Right ventricle myocardium superior (tissue), 1 donor: ENCODE data around the gene APOL1. TPM values are rescaled to one million over a fixed set of nuclear protein-coding genes. Genes with fewer than 3 reads are reported as not detected.
"Not testable (repeated sequence)": the region's sequence is repeated elsewhere in the genome, so short reads cannot be mapped to it uniquely, and the experiment has no call there.

ENCODE experiments used
- ATAC-seq: fragments of 200-7000 bp; cut with Tn5 transposase; one replicate; pipeline ENCODE4 v1.9.1; 2020; ENCODE audit warnings: mild to moderate bottlenecking; ENCODE audit not compliant: poor library complexity
- DNase-seq: peaks from one replicate; pipeline ENCODE4 v3.0.0-alpha.2; 2020
- intact Hi-C: fragments of 100-400 bp; cut with DNase I; formaldehyde crosslinking; loops from one replicate; pipeline ENCODE4 v1.11.2; 2022
- total RNA-seq: library from RNA; stranded (reverse); fragmentation: NEBNext Ultra II Directional; extraction: Animal tissue kit (Norgen Biotek cat#: 25700); gene quantifications from one replicate; pipeline ENCODE4 v1.2.1, GENCODE V29; 2021
- donor health status: DM: no; HTN: yes; CAD: no; lungs with severe emphysema.

Gene APOL1
- total RNA-seq, 1 donor from 2014 or later: 16.8 TPM

DNA sequence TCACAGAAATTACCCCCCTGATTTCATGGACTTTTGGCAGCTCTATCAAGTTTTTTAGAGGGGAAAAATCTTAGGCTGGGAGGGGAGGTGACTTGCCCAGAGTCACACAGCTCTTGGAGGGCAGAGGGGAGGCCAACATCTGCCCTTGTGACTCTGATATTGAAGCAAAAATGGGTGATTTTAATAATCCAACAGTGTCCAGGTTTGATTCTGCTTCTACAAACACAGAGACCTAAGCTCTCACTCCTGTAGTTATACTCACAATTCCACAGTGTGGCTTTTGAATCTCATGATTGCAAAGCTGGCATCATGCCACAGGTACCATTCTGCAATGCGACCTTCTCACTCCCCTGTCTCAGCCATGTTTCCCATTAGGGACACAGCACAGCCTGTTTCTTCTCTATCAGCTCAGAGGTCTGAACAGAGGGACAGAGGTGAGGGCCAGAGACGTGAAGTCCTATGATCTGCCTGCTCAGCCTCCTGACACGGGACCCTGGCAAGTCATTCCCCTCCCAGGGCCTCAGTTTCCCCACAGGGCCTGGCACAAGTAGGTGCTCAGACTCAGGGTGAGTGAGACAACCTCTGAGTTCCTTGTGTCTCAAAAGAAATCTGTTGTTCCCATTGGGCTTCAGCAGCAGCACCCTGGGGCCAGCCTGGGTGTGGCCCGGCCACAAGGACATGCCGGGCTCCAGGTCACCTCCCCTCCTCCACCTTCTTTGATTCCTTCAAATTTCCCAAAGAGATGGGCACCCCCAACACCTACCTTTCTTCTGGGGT lies 14.4 kb upstream of the APOL1 start:
- no peak for DNase-seq
- peak; percentile 45 for ATAC-seq
- intact Hi-C loops: loop anchor here (5.0 kb wide), 1 partner anchor 41 kb away; no protein-coding TSS in a partner anchor

DNA sequence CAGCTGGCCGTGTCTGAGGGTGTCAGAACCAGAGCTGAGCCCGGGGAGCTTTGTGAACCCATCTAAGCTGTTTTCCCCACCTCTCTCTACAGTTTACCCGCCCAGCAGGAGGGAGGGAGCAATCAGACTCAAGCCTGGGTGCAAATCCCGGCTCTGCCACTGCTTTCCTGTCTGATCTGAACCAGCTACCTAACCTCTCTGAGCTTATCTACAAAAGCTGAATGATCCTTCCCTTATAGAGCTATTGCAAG lies 13.9 kb upstream of the APOL1 start:
- ATAC-seq (peak; percentile 14), DNase-seq (no peak)
- intact Hi-C loops: loop anchor here (5.0 kb wide), 1 partner anchor 42 kb away; no protein-coding TSS in a partner anchor

DNA sequence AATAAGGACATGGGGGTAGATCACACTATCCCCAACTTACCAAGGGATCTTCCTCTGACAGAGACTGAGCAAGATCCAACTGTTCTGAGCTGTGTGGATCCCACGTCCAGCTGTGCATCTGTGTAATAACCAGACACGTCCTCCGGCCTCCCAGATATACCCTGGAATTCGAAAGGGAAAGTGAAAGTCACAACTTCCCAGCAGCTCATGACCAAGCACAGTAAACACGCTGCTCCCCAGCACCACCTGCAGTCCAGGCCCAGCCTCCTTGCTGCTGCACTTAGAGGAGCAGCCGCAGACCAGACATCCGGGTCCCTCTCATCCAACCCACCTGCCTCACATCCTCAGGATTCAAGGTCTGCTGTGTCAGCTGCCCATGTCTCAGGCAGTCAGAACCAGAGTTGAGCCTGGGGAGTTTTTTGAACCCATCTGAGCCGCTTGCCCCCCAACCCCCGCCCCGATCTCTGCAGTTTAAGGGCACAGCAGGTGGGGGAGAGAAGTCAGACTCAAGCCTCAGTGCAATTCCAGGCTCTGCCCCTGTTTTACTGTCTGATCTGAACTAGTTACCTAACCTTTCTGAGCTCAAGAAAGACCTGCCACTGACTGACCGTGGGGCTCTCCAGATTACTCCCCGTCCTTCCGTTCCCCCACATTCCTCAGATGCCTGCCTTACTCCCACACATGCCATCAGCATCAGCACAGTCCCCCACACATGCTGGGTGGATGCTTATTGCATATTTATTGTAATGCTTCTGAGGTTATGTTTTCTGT lies 13.3 kb upstream of the APOL1 start, which contains the start of gene APOL2:
APOL2 (minus strand) TSS at position 127 of the 771 bp plus-strand sequence. CDS start 6,365 bp downstream, outside the sequence.
- intact Hi-C loops: loop anchor here (5.0 kb wide), 1 partner anchor 42 kb away; no protein-coding TSS in a partner anchor
- peak; percentile 96 for ATAC-seq
- peak; percentile 94 for DNase-seq

DNA sequence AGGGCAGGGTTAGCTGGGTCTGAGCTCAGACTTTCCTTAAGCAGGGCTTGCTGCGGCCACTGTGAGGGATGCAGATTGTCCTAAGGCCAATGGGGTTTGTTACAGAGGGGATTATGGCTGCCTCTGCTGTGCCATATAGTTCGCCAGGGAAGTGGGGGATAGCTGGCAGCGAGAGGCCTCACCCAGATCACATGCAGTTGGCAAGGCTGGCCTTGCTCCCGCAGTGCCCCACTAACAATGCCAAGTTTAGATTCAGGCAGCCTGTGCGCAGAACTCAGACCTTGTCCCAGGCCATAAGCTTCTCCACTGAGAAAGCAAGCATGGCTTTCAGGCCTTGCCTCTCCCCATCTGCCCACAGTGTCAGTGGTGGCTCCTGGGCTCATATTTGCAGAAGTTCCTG lies 8.9 kb upstream of the APOL1 start:
- intact Hi-C loops: no loop called here
- ATAC-seq: peak; percentile 31
- no peak for DNase-seq

DNA sequence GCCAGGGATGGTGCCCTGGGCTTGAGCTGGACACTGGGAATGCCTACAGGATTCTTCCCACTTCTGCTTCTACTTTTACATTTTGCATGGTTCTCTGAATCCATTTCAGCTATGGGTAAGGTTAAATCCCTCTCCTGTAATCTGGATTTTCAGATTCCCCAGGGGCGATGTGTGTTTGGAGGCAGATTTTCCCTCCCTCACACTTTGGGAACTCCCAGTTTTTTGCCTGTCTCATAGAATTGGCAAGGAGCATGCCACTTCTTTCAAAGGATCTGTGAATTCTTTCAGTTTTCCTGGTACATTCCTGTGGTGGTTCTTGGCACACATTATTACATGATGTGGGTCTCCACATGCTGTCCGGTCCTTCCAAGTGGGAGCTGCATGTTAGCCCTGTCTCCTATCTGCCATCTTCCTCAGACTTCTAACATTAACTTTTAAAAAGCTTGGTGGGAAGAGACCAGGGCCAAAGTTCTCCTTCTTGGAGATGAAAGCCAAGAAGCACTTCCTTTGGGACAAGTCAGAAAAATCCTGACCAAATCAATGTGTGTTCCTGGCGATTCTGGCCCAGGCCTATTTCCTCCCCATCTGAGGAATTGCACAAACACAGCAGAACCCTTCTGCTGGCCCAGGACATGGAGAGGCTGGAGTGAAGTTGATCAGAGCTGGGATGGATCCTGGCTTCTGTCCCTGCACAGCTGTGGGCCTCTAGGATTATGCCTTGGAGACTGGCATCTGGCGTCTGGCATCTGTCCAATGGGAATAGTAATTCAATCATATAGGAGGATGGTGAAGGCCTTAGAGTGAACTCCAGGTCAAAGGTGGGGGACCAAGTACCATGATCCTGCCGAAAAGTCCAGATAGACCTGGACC lies 8.2 kb upstream of the APOL1 start:
- peak; percentile 72 for DNase-seq
- intact Hi-C loops: no loop called here
- peak; percentile 85 for ATAC-seq

DNA sequence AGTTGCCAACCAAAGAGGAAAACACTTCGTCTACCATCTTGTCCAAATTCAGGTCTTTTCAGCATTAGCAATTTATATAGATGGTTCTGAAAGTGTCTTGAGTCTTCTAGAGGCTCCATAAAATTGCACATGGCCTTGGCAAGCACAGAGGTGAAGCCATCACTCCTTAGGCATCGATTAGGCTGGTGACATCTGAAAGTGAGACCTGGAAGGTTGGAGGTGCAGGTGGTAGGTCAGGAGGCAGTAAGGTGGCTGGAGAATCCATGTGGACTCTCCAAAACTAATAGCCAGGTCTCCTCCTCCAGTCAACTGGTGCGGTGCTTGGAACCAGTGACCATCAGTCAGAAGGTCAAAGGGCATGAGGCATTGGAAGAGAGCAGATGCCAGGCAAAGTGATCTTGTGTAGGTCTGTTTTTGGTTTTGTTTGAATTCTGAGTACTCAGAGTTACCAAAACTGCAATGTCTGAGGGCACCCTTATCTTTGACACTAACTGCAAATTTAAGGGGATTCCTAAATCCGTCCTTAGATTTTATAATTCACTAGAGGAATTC lies 7.1 kb upstream of the APOL1 start:
- intact Hi-C loops: no loop called here
- ATAC-seq: no peak
- DNase-seq: no peak

DNA sequence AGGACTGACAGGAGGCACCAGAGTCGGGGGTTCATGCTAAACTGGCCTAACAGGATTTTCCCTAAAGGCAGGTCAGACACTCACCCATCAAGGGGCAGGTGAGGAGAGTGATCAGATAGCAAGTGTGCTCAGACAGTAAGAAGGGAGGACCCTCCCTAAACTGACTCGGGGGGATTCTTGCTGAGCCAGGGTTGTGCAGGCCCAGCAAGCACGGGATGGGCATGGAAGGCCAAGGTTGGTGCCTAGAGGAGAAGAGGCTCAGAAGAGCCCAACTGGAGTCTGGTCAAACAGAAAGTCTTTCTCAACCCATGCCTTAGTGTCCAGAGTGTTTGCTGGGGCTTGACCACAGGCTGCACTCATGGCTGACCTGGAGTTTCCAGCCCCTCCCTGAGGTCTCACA lies 6.2 kb upstream of the APOL1 start:
- intact Hi-C loops: no loop called here
- ATAC-seq (no peak), DNase-seq (no peak)

DNA sequence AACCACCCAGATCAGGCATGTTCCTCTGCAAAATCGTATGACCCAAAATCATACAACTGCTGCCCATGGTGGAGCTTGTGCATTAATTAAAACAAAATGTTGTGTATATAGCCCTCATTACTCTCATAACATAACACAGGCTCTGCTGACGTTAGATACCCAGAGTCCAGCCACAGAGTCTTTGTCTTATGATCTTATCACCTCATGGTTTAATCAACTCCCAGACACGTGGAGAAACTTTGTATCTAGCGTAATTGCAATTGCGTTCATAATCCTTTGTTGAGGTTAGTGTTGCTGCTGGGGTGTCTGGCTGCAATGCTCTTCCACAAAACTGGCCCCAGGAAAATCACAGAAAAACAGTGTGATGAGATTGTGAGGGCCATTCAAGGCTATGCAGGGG lies 5.0 kb upstream of the APOL1 start:
- intact Hi-C loops: no loop called here
- DNase-seq (no peak), ATAC-seq (no peak)

DNA sequence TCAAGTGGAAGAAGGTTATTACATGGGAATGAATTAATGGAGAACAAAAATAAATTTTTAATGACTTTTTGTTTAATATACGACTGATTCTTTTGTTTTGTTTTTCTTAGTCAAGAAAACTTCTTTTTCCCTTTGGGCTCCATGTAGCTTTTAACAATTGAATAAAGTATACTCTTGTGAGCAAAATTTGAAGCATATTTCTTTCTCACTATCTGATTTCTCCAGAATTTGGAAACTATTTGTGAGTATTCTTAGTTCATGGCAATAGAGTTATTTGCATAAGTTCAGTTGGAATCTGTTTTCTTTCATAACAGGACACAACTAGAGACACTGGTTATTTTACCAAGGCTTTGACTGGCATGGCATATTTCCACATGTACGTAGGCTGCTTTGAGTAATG lies 3.8 kb upstream of the APOL1 start:
- no peak for ATAC-seq
- intact Hi-C loops: no loop called here
- no peak for DNase-seq

DNA sequence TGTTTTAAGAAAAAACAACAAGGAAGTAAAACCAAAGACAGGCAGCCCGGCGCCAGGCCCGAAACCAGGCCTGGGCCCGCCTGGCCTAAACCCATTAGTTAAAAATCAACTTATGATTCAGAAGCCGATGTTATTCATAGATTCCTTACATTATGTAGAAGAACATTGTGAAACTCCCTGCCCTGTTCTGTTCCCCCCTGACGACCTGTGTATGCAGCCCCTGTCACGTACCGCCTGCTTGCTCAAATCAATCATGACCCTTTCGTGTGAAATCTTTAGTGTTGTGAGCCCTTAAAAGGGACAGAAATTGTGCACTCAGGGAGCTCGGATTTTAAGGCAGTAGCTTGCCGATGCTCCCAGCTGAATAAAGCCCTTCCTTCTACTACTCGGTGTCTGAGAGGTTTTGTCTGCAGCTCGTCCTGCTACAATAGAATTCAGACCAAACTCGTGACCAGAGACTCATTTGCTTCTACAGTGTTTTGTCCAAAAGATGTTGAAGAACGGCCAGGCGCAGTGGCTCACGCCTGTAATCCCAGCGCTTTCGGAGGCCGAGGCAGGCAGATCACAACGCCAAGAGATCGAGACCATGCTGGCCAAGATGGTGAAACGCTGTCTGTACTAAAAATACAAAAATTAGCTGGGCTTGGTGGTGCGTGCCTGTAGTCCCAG lies 2.5 kb upstream of the APOL1 start:
- DNase-seq, intact Hi-C loops, ATAC-seq: not testable (repeated sequence)

DNA sequence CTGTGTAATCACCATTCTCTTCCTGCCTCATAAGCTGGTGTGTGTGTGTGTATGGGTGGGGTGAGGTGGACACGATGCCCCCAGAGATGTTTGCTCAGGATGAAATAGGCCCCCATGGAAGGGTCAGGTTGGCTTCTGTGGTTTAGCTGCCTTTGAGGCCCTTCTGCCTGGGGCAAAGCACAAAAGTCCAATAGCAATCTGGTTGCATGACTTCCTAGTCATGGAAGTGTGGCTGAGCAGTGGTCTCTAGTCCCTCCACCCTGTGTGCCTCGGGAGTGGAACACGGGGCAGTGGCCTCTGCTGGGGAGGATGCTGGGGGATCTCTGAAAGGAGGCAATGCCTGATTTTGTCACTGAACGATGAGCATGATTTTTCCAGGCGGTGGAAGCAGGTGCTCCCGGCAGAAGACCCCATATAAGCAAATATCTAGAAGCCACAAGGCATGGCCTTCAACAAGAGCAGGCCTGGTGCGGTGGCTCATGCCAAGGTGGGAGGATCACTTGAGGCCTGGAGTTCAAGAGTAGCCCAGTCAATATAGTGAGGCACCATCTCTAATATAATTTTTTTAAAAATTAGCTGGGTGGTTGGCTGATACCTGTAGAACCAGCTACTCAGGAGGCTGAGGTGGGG lies 839 bp upstream of the APOL1 start:
- DNase-seq, ATAC-seq, intact Hi-C loops: not testable (repeated sequence)

DNA sequence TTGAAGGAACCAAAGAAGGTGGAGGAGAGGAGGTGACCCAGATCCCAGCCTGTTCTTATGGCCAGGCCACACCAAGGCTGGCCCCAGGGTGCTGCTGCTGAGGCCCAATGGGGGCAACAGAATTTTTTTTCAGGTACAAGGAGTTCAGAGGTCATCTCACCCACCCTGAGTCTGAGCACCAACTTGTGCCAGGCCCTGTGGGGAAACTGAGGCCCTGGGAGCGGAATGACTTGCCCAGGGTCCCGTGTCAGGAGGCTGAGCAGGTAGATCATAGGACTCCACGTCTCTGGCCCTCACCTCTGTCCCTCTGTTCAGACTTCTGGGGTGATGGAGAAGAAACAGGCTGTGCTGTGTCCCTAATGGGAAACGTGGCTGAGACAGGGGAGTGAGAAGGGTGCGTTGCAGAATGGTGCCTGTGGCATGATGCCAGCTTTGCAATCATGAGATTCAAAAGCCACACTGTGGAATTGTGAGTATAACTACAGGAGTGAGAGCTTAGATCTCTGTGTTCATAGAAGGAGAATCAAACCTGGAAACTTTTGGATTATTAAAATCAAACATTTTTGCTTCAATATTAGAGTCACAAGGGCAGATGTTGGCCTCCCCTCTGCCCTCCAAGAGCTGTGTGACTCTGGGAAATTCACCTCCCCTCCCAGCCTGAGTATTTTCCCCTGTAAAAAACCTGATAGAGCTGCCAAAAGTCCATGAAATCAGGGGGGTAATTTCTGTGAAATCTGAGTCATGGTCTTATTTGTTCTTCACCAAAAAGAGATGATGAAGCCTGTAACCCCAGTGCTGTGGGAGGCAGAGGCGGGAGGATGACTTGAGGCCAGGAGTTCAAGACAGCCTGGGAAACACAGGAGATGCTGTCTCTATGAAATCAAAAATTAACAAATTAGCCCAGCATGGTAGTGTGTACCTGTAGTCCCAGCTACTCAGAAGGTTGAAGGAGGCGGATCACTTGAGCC lies 874 bp downstream of the APOL1 start:
- intact Hi-C loops: no loop called here
- ATAC-seq: peak; percentile 27

DNA sequence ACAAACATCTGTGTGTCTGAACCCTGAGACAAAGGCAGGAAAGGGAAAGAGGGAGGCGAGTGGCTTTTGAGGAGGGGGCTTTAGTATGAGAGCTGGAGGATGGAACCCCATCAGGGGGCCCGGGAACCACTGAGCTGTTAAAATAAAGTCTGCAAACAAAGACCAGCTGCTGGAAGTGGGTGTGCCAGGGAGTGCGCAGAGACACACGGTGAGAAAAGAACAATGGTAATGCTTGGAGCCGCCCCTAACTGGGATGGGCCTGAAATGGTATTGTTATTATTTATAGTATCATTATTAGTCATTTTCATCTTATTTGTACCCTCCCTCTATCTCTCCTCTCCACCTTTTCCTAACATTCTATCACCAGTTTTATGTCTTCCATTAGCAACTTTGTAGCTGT lies 2.6 kb downstream of the APOL1 start:
- DNase-seq, intact Hi-C loops, ATAC-seq: not testable (repeated sequence)

More for the DNA sequence above, 874 bp downstream of the APOL1 start:
- DNase-seq: no peak

DNA sequence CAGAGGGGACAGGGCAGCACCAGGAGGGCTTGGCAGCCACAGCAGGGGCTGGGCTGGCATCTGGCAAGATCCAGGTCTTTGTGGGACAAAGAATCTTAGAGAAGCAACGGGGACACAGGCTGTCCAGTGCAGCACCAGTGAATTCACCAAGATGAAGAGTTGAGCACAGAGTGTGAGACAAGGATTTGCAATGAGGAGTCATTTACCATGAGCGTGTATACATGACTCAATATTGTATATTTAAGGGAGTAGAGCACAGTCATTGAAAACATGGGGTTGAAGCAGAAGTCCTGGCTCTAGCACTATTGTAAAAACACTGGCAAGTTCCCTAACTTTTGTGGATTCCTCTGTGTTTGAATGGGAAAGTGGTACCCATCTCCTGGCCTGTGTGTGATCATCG lies 3.5 kb downstream of the APOL1 start:
- ATAC-seq (no peak), DNase-seq (no peak)
- intact Hi-C loops: no loop called here

DNA sequence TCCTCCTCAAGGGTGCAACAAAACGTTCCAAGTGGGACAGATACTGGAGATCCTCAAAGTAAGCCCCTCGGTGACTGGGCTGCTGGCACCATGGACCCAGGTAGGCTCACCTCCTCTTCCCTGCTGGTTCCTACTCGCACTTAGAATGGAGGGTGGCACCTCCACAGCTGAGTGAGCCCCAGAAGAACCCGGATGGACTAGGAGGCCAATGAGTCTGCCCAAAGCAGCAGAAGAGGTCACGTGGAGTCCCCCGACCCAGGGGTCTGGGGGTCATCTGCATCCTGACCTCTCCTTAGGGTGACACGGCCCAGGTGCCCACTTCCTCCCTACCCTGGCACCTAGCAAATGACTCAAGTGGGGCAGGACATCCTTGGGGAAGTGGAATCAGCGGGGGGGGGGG lies 4.4 kb downstream of the APOL1 start:
- ATAC-seq: no peak
- DNase-seq: no peak
- intact Hi-C loops: no loop called here

DNA sequence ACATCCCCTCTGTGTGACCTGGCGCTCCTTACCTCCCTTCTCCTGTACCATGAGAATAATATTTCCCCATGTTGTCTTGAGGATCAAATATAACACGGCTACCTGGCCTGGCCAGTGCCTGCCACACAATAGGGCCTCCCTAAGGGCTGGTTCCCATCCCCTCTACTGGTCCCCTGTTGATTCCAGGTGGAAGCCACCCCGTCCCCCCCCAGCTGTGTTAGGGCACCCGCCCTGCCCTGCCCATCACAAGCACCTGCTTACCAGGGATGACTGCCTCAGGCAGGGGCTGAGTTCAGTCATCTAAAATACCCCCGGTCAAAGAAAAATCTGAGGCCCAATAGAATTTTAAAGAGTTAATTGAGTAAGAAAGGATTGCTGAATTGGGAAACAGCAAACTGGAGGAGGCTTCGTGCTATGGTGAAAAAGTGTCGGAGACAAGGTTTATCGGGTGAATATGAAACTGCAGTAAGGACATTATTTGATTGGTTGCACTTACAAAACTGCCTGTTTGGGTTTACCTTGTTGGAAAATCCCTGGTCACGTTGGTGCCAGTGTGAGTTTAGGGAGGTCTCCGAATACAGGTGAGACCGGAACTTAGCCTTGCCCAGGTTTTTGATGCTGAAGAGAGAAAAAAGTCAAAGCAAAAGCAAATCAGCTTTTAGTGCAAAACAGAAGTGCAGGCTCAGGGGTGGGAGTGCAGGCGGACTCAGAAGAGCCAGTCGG lies 5.2 kb downstream of the APOL1 start:
- ATAC-seq (no peak), DNase-seq (no peak)
- intact Hi-C loops: no loop called here
